ENCODE measurements around the gene SLC13A4. TPM values are rescaled to one million over a fixed set of nuclear protein-coding genes. Genes with fewer than 3 reads are reported as not detected.

SLC13A4 gene
- total RNA-seq, 1 experiment from 2014 or later, result not detected

- intact Hi-C loops (cut with micrococcal nuclease; ENCODE audit: unreplicated experiment) (no loop called here), in situ Hi-C loops (cut with HindIII; ENCODE audit: low pct_unique_long_range_greater_than_20kb, low sequenced_read_pairs) (no loop called here)
- no peak for DNase-seq (ENCODE audit: low read depth, low spot score)
- no peaks in the 10 kb centered on the region for H3K36me3 ChIP-seq (ENCODE audit: control insufficient read depth, insufficient read depth, low read length)
- H3K9me3 ChIP-seq (ENCODE audit: control insufficient read depth, insufficient read depth, low read depth, low read length), result no peaks in the 10 kb centered on the region
- H3K4me3 ChIP-seq (ENCODE audit: low read depth in 2 of 2, low read length in 2 of 2), result no peak overlapping the region
- no peak for TF ChIP-seq TCF7L2 (IDR thresholded peaks at IDR 0.05; ENCODE audit: low read depth, low read length)
- no peak for TF ChIP-seq REST (IDR thresholded peaks at IDR 0.05; ENCODE audit: insufficient read depth in 1 of 2, low read depth in 2 of 2, low read length in 1 of 2)
- no peak for TF ChIP-seq POLR2AphosphoS5 (IDR thresholded peaks at IDR 0.05; ENCODE audit: low read depth, low read length)
- TF ChIP-seq, protein P1, sequence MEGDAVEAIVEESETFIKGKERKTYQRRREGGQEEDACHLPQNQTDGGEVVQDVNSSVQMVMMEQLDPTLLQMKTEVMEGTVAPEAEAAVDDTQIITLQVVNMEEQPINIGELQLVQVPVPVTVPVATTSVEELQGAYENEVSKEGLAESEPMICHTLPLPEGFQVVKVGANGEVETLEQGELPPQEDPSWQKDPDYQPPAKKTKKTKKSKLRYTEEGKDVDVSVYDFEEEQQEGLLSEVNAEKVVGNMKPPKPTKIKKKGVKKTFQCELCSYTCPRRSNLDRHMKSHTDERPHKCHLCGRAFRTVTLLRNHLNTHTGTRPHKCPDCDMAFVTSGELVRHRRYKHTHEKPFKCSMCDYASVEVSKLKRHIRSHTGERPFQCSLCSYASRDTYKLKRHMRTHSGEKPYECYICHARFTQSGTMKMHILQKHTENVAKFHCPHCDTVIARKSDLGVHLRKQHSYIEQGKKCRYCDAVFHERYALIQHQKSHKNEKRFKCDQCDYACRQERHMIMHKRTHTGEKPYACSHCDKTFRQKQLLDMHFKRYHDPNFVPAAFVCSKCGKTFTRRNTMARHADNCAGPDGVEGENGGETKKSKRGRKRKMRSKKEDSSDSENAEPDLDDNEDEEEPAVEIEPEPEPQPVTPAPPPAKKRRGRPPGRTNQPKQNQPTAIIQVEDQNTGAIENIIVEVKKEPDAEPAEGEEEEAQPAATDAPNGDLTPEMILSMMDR (IDR thresholded peaks at IDR 0.05), result no peak
- TF ChIP-seq SIN3A (IDR thresholded peaks at IDR 0.05; ENCODE audit: borderline replicate concordance, insufficient read depth, low read depth, low read length), result no peak
- no peak for ATAC-seq
- H3K4me1 ChIP-seq (ENCODE audit: control insufficient read depth, insufficient read depth, low read length), result peaks cover 20% of the 10 kb centered on the region; the same call in 1 of the 2 replicates
- H3K27me3 ChIP-seq (ENCODE audit: control insufficient read depth, insufficient read depth, low read length), result no peaks in the 10 kb centered on the region
- ChIA-PET CTCF (interaction anchor here (0.6 to 0.7 kb wide), 2 partner anchors 66 to 436 kb away, joined by 9 to 10 read pairs; no protein-coding TSS in a partner anchor), POLR2A (no interaction called here)
- BruUV-seq (replicated peaks), result no TSS peak
- no peak overlapping the region for H3K27ac ChIP-seq (ENCODE audit: low read length)
Observed at GRCh38 chr7:135712796-135713195, 15.2 kb downstream of the SLC13A4 start.

- POLR2A ChIA-PET, result no interaction called here
- Histone ChIP-seq H3K27ac (ENCODE audit: low read length) (no peak overlapping the region), H3K9me3 (ENCODE audit: control insufficient read depth, insufficient read depth, low read depth, low read length) (no peaks in the 10 kb centered on the region), H3K36me3 (ENCODE audit: control insufficient read depth, insufficient read depth, low read length) (no peaks in the 10 kb centered on the region), H3K27me3 (ENCODE audit: control insufficient read depth, insufficient read depth, low read length) (no peaks in the 10 kb centered on the region), H3K4me1 (ENCODE audit: control insufficient read depth, insufficient read depth, low read length) (peaks cover 20% of the 10 kb centered on the region; the same call in 1 of the 2 replicates), H3K4me3 (ENCODE audit: low read depth in 2 of 2, low read length in 2 of 2) (no peak overlapping the region)
- in situ Hi-C loops (cut with HindIII; ENCODE audit: low pct_unique_long_range_greater_than_20kb, low sequenced_read_pairs) (no loop called here), intact Hi-C loops (cut with micrococcal nuclease; ENCODE audit: unreplicated experiment) (no loop called here)
- CTCF ChIA-PET, result interaction anchor here (0.6 to 0.7 kb wide), 4 partner anchors 66 to 436 kb away, joined by 4 to 10 read pairs (median 8); no protein-coding TSS in a partner anchor
- TF ChIP-seq SIN3A (IDR thresholded peaks at IDR 0.05; ENCODE audit: borderline replicate concordance, insufficient read depth, low read depth, low read length) (no peak), REST (IDR thresholded peaks at IDR 0.05; ENCODE audit: insufficient read depth in 1 of 2, low read depth in 2 of 2, low read length in 1 of 2) (no peak)
- TF ChIP-seq, protein P1 (IDR thresholded peaks at IDR 0.05), result peak; percentile 10; the same call in 1 of the 2 replicates
- DNase-seq (ENCODE audit: low read depth, low spot score) (no peak), ATAC-seq (no peak)
- BruUV-seq (replicated peaks), result no TSS peak
Observed at GRCh38 chr7:135712182-135712782, 15.7 kb downstream of the SLC13A4 start.
